ENCODE measurements around the gene HIPK3.
"Not testable (repeated sequence)": the region's sequence is repeated elsewhere in the genome, so short reads cannot be mapped to it uniquely, and the experiment has no call there.

HIPK3 gene

DNA sequence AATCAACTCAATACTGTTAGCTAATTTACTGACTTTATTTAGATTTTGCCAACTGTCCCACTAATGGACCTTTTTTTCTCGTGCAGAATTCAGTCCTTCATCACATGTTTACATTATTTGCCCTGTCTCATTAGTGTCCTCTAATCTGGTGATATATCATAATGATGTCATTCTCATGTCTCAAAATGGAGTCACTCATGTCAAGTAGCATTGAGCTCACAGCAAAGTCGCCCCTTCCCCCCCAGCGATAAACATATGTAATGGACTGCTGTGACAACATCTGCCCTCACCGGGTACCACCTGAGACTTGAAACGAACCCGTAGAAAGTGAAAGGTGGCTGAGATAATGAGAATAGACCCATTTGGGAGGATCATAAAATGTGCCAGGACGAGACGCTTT, 37.6 kb downstream of the HIPK3 start:
- H3K9me3 ChIP-seq (ENCODE audit: control insufficient read depth in 5 of 5, low read length in 5 of 5) = no peaks in the 10 kb centered on the region
- no peak overlapping the region for H3K4me3 ChIP-seq (ENCODE audit: low read depth in 1 of 5, low read length in 5 of 5)
- peaks cover 0 to 11% (median 3%) of the 10 kb centered on the region in 5 donors for H3K36me3 ChIP-seq (ENCODE audit: control insufficient read depth in 5 of 5, insufficient read depth in 5 of 5, low read length in 5 of 5)
- H3K9ac ChIP-seq (ENCODE audit: low read length in 5 of 5) = no peak overlapping the region
- H3K27me3 ChIP-seq (ENCODE audit: control insufficient read depth in 5 of 5, insufficient read depth in 4 of 5, low read length in 5 of 5) = no peaks in the 10 kb centered on the region
- peaks cover 0 to 30% (median 17%) of the 10 kb centered on the region in 5 donors for H3K4me1 ChIP-seq (ENCODE audit: control insufficient read depth in 5 of 5, insufficient read depth in 5 of 5, low read length in 5 of 5)
- H3K27ac ChIP-seq (ENCODE audit: low read depth, low read length) = no peak overlapping the region

DNA sequence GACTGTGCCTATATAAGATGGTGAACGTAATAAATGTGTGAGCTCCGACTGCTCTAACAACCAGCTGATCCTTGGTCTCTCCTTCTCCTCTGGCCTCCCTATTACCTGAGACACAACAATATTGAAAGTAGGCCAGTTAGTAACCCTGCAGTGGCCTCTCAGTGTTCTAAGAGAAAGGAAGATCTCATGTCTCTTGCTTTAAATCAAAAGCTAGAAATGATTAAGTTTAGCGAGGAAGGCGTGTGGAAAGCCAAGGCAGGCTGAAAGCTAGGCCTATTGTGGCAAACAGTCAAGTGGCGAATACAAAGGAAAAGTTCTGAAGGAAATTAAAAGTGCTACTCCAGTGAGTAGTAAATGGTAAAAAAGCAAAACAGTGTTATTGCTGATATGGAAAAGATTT, 39.5 kb downstream of the HIPK3 start:
- peaks cover 0 to 15% (median 7%) of the 10 kb centered on the region in 5 donors for H3K4me1 ChIP-seq (ENCODE audit: control insufficient read depth in 5 of 5, insufficient read depth in 5 of 5, low read length in 5 of 5)
- no peaks in the 10 kb centered on the region for H3K9me3 ChIP-seq (ENCODE audit: control insufficient read depth in 5 of 5, low read length in 5 of 5)
- no peak overlapping the region for H3K9ac ChIP-seq (ENCODE audit: low read length in 5 of 5)
- H3K27ac ChIP-seq (ENCODE audit: low read depth, low read length) = no peak overlapping the region
- H3K36me3 ChIP-seq (ENCODE audit: control insufficient read depth in 5 of 5, insufficient read depth in 5 of 5, low read length in 5 of 5) = peaks cover 0 to 11% (median 3%) of the 10 kb centered on the region in 5 donors
- no peak overlapping the region for H3K4me3 ChIP-seq (ENCODE audit: low read depth in 1 of 5, low read length in 5 of 5)
- H3K27me3 ChIP-seq (ENCODE audit: control insufficient read depth in 5 of 5, insufficient read depth in 4 of 5, low read length in 5 of 5) = no peaks in the 10 kb centered on the region

DNA sequence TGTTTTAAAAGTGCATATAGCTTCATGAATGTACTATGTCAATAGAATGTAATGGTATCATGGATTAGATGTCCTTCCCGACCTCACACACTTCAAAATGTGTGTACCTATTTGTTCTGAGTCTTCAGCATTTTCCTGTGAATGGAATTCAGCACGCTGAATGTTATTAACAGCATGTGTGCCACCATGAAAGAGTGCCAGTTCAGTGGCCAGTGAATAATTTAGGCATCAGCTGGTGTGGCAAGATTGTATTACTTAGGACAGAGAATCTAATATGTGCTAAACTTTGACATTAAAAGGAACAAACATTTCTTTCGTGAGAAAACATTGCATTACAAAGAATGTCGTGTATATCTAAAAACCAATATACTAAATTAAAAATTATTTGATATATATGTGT, 46.4 kb downstream of the HIPK3 start:
- peaks cover 0 to 15% (median 6%) of the 10 kb centered on the region in 5 donors for H3K4me1 ChIP-seq (ENCODE audit: control insufficient read depth in 5 of 5, insufficient read depth in 5 of 5, low read length in 5 of 5)

DNA sequence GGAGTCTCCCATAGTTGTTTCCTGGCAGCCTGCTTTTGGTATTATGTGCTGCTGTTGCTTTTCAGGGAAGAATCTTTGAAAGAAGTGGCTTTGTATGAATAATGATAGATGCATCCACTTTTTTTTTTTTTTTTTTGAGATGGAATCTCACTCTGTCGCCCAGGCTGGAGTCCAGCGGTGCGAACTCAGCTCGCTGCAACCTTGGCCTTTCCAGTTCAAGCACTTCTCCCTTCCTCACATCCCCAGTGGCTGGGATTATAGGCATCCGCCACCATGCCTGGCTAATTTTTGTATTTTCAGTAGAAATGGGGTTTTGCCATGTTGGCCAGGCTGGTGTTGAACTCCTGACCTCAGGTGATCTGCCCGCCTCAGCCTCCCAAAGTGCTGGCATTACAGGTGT, 49.6 kb downstream of the HIPK3 start:
- H3K36me3 ChIP-seq (ENCODE audit: control insufficient read depth in 5 of 5, insufficient read depth in 5 of 5, low read length in 5 of 5); H3K9me3 ChIP-seq (ENCODE audit: control insufficient read depth in 5 of 5, low read length in 5 of 5); H3K27me3 ChIP-seq (ENCODE audit: control insufficient read depth in 5 of 5, insufficient read depth in 4 of 5, low read length in 5 of 5); H3K27ac ChIP-seq (ENCODE audit: low read depth, low read length); H3K9ac ChIP-seq (ENCODE audit: low read length in 5 of 5); H3K4me3 ChIP-seq (ENCODE audit: low read depth in 1 of 5, low read length in 5 of 5): not testable (repeated sequence)
- peaks cover 0 to 15% (median 6%) of the 10 kb centered on the region in 5 donors for H3K4me1 ChIP-seq (ENCODE audit: control insufficient read depth in 5 of 5, insufficient read depth in 5 of 5, low read length in 5 of 5)

More for the DNA sequence above, 46.4 kb downstream of the HIPK3 start:
- H3K36me3 ChIP-seq (ENCODE audit: control insufficient read depth in 5 of 5, insufficient read depth in 5 of 5, low read length in 5 of 5) = no peaks in the 10 kb centered on the region
- no peak overlapping the region for H3K27ac ChIP-seq (ENCODE audit: low read depth, low read length)
- no peak overlapping the region for H3K9ac ChIP-seq (ENCODE audit: low read length in 5 of 5)
- H3K27me3 ChIP-seq (ENCODE audit: control insufficient read depth in 5 of 5, insufficient read depth in 4 of 5, low read length in 5 of 5) = no peaks in the 10 kb centered on the region
- H3K9me3 ChIP-seq (ENCODE audit: control insufficient read depth in 5 of 5, low read length in 5 of 5) = no peaks in the 10 kb centered on the region
- H3K4me3 ChIP-seq (ENCODE audit: low read depth in 1 of 5, low read length in 5 of 5) = no peak overlapping the region

DNA sequence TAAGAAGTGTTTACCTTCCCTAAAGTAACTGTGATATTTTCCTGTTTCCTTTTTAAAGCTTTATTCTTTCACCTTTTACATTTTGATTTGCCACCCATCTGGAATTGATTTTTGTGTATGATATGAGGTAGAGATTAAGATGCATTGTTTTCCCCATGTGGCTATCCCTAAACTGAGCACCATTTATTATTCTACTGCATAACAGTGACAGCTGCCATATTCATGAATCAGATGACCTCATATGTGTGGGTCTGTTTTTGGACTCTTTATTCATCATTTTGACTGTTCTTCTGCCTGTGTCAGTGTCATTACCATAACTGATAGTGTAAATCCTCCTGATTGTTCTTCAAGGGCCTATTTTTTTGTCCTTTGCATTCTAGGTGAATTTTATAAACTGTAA, 50.8 kb downstream of the HIPK3 start:
- H3K9ac ChIP-seq (ENCODE audit: low read length in 5 of 5) = no peak overlapping the region
- H3K4me3 ChIP-seq (ENCODE audit: low read depth in 1 of 5, low read length in 5 of 5) = no peak overlapping the region
- H3K36me3 ChIP-seq (ENCODE audit: control insufficient read depth in 5 of 5, insufficient read depth in 5 of 5, low read length in 5 of 5) = no peaks in the 10 kb centered on the region
- H3K27me3 ChIP-seq (ENCODE audit: control insufficient read depth in 5 of 5, insufficient read depth in 4 of 5, low read length in 5 of 5) = no peaks in the 10 kb centered on the region
- H3K9me3 ChIP-seq (ENCODE audit: control insufficient read depth in 5 of 5, low read length in 5 of 5) = no peaks in the 10 kb centered on the region
- no peak overlapping the region for H3K27ac ChIP-seq (ENCODE audit: low read depth, low read length)
- H3K4me1 ChIP-seq (ENCODE audit: control insufficient read depth in 5 of 5, insufficient read depth in 5 of 5, low read length in 5 of 5) = peaks cover 0 to 20% (median 6%) of the 10 kb centered on the region in 5 donors

DNA sequence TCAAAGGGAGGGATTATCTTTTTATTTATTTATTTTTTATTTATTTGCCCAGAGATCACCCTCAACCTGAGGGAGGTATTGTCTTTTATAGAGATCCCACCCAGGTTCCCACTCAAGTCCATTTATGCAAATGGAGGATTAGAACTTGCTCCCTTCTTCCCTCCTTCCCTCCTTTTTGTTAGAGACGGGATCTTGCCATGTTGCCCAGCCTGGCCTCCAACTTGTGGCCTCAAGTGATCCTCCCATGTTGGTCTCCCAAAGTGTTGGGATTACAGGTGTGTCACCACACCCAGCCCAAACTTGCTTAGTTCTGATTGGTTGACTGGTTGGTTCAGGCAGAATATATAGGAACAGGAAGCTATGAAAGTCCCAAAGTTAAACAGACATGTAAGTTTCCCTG, 51.9 kb downstream of the HIPK3 start:
- Histone ChIP-seq H3K4me3 (ENCODE audit: low read depth in 1 of 5, low read length in 5 of 5) (no peak overlapping the region), H3K4me1 (ENCODE audit: control insufficient read depth in 5 of 5, insufficient read depth in 5 of 5, low read length in 5 of 5) (peaks cover 0 to 23% (median 6%) of the 10 kb centered on the region in 5 donors)

DNA sequence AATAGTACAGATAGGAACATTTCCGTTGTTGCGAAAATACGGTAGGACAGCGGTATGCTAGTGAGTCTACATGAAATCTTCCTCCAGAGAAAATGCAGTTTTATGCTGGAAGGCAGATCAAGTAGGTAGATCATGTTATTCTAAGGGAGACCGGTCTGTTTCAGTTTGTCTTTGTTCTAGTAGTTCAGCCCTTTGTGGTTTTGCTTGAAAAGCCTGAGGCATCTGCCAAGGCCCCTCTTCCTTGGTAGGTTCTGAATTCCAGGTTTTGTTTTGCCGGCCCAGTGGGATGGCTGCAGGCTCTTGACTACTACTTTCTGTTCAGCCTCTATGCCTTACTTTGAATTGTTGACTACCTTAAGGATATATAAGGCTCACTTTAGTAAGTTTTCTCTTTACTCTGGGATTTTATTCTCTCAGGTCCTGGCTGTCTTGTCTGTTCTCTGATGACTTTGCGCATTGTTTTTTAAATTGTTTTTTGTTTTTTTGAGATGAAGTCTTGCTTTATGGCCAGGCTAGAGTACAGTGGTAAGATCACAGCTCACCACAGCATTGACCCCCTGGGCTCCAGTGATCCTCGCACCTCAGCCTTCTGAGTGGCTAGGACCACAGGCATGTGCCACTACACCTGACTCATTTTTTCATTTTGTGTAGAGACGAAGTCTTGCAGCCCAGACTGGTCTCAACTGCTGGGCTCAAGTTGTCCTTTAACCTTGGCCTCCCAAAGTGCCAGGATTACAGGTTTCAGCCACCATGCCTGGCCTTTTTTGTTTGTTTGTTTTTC, 53.7 kb downstream of the HIPK3 start:
- Histone ChIP-seq H3K9me3 (ENCODE audit: control insufficient read depth in 5 of 5, low read length in 5 of 5) (no peaks in the 10 kb centered on the region), H3K4me1 (ENCODE audit: control insufficient read depth in 5 of 5, insufficient read depth in 5 of 5, low read length in 5 of 5) (peaks cover 0 to 20% (median 6%) of the 10 kb centered on the region in 5 donors), H3K27me3 (ENCODE audit: control insufficient read depth in 5 of 5, insufficient read depth in 4 of 5, low read length in 5 of 5) (no peaks in the 10 kb centered on the region), H3K9ac (ENCODE audit: low read length in 5 of 5) (no peak overlapping the region), H3K36me3 (ENCODE audit: control insufficient read depth in 5 of 5, insufficient read depth in 5 of 5, low read length in 5 of 5) (no peaks in the 10 kb centered on the region), H3K4me3 (ENCODE audit: low read depth in 1 of 5, low read length in 5 of 5) (no peak overlapping the region), H3K27ac (ENCODE audit: low read depth, low read length) (no peak overlapping the region)

More for the DNA sequence above, 51.9 kb downstream of the HIPK3 start:
- no peaks in the 10 kb centered on the region for H3K27me3 ChIP-seq (ENCODE audit: control insufficient read depth in 5 of 5, insufficient read depth in 4 of 5, low read length in 5 of 5)
- H3K9ac ChIP-seq (ENCODE audit: low read length in 5 of 5) = no peak overlapping the region
- H3K36me3 ChIP-seq (ENCODE audit: control insufficient read depth in 5 of 5, insufficient read depth in 5 of 5, low read length in 5 of 5) = no peaks in the 10 kb centered on the region
- H3K27ac ChIP-seq (ENCODE audit: low read depth, low read length) = no peak overlapping the region
- no peaks in the 10 kb centered on the region for H3K9me3 ChIP-seq (ENCODE audit: control insufficient read depth in 5 of 5, low read length in 5 of 5)

DNA sequence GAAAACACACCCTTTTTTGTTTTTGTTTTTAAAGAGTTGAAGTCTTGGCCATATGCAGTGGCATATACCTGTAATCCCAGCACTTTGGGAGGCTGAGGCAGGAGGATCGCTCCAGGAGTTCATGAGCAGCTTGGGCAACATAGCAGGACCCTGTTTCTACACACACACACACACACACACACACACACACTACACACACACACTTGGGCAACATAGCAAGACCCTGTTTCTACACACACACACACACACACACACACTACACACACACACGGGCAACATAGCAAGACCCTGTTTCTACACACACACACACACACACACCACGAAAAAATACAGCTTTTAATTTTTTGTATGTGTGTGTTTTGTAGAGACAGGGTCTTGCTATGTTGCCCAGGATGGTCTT, 54.5 kb downstream of the HIPK3 start:
- Histone ChIP-seq H3K36me3 (ENCODE audit: control insufficient read depth in 5 of 5, insufficient read depth in 5 of 5, low read length in 5 of 5) (no peaks in the 10 kb centered on the region), H3K9me3 (ENCODE audit: control insufficient read depth in 5 of 5, low read length in 5 of 5) (no peaks in the 10 kb centered on the region), H3K27ac (ENCODE audit: low read depth, low read length) (no peak overlapping the region), H3K4me3 (ENCODE audit: low read depth in 1 of 5, low read length in 5 of 5) (no peak overlapping the region), H3K9ac (ENCODE audit: low read length in 5 of 5) (no peak overlapping the region), H3K4me1 (ENCODE audit: control insufficient read depth in 5 of 5, insufficient read depth in 5 of 5, low read length in 5 of 5) (peaks cover 0 to 20% (median 6%) of the 10 kb centered on the region in 5 donors), H3K27me3 (ENCODE audit: control insufficient read depth in 5 of 5, insufficient read depth in 4 of 5, low read length in 5 of 5) (no peaks in the 10 kb centered on the region)

DNA sequence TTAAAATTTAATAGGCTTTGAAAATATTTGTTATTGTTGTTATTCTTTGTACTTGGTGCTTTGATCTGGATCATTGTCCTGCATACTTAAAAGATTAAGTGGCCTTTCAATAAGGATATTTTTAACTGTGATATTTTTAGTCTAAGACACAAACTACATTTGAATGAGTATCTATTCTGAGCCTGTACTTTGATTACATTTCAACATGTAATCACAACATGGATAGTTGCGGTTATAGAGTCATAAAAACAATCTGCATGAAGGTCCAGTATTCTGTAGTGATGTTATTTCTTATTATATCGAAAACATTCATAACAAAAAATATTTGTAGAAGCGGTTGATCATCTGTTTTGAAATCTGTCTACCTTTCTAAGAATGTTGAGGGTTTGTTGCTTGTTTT, 58.6 kb downstream of the HIPK3 start:
- no peaks in the 10 kb centered on the region for H3K27me3 ChIP-seq (ENCODE audit: control insufficient read depth in 5 of 5, insufficient read depth in 4 of 5, low read length in 5 of 5)
- H3K27ac ChIP-seq (ENCODE audit: low read depth, low read length) = no peak overlapping the region
- no peak overlapping the region for H3K9ac ChIP-seq (ENCODE audit: low read length in 5 of 5)
- peaks cover 0 to 24% (median 7%) of the 10 kb centered on the region in 5 donors for H3K4me1 ChIP-seq (ENCODE audit: control insufficient read depth in 5 of 5, insufficient read depth in 5 of 5, low read length in 5 of 5)
- H3K9me3 ChIP-seq (ENCODE audit: control insufficient read depth in 5 of 5, low read length in 5 of 5) = no peaks in the 10 kb centered on the region
- H3K4me3 ChIP-seq (ENCODE audit: low read depth in 1 of 5, low read length in 5 of 5) = no peak overlapping the region
- H3K36me3 ChIP-seq (ENCODE audit: control insufficient read depth in 5 of 5, insufficient read depth in 5 of 5, low read length in 5 of 5) = no peaks in the 10 kb centered on the region

DNA sequence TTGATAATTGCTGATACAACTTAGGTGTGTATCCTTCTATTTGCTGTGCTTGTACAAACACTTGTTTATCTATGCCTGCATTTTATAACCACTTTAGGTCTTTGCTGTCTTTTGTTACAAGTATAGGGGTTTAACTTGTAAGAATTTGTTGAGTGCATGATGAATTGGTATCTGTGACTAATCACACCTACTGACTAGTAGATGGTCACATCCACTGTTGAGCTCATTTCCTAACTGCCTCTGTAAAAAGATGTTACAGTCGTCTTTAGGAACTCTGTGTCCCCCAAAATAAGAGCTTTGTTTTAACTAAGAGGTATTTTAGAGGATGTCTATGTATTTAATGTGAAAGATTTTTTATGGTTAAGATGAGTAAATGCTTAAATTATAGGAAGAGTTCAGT, 60.5 kb downstream of the HIPK3 start:
- Histone ChIP-seq H3K4me3 (ENCODE audit: low read depth in 1 of 5, low read length in 5 of 5) (no peak overlapping the region), H3K4me1 (ENCODE audit: control insufficient read depth in 5 of 5, insufficient read depth in 5 of 5, low read length in 5 of 5) (peaks cover 0 to 25% (median 7%) of the 10 kb centered on the region in 5 donors), H3K9me3 (ENCODE audit: control insufficient read depth in 5 of 5, low read length in 5 of 5) (no peaks in the 10 kb centered on the region), H3K36me3 (ENCODE audit: control insufficient read depth in 5 of 5, insufficient read depth in 5 of 5, low read length in 5 of 5) (no peaks in the 10 kb centered on the region), H3K27ac (ENCODE audit: low read depth, low read length) (no peak overlapping the region), H3K9ac (ENCODE audit: low read length in 5 of 5) (no peak overlapping the region), H3K27me3 (ENCODE audit: control insufficient read depth in 5 of 5, insufficient read depth in 4 of 5, low read length in 5 of 5) (no peaks in the 10 kb centered on the region)

Measured in subcutaneous abdominal adipose tissue (tissue), 5 donors.